HG03103 (cell line): ENCODE data around the gene TMED8.
"Not testable (repeated sequence)": the region's sequence is repeated elsewhere in the genome, so short reads cannot be mapped to it uniquely, and the experiment has no call there.

Source experiments
- ATAC-seq: cut with Tn5 transposase; IDR thresholded peaks from one replicate; pipeline ENCODE4 v1.9.1; 2021; ENCODE audit warnings: low read depth; ENCODE audit not compliant: unreplicated experiment

TMED8 gene

DNA sequence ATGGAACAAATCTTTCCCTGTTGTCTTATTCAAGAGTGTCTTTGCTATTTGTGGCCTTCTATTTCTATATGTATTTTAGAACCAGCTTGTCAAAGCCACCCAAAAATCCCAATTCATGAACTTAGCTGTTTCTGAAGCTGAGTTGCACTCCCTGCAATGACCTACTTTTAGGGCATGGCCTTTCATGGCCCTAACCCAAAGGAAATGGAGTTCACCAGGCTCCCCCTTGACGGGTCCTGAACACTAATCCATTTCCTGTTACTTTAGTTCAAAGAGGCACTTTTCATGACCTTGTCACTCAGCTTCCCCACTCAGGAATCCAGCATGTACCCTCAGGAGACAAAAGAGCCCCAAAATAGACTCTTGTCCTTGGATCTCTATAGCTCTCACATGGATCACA lies 7.6 kb downstream of the TMED8 start:
- ATAC-seq, result no peak

DNA sequence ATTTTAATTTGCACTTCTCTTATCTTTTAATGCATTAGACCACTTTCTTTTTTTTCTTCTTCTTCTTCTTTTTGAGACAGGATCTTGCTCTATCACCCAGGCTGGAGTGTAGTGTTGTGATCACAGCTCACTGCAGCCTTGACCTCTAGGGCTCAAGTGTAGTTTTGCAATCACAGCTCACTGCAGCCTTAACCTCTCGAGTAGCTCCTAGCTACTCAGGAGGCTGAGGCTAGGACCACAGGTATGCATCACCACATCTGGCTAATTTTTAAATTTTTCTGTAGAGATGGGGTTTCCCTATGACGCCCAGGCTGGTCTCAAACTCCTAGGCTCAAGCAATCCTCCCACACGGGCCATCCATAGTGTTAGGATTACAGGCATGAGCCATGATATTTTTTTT lies 12.7 kb downstream of the TMED8 start:
- no peak for ATAC-seq

DNA sequence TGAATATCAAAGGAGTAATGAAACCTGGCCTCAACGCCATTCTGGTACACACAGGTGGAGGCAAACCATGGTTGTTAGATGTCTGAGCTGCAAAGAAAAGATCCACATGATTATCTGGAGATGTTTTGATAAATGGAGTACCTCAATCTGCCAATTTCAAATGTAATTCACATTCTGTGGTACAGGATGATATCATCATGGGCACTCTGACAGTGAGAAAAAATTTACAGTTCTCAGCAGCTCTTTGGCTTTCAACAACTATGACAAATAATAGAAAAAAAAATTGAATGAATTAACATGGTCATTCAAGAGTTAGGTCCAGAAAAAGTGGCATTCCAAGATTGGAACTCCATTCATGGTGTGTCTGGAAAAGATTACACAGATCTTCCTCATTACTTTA lies 17.3 kb downstream of the TMED8 start:
- no peak for ATAC-seq

DNA sequence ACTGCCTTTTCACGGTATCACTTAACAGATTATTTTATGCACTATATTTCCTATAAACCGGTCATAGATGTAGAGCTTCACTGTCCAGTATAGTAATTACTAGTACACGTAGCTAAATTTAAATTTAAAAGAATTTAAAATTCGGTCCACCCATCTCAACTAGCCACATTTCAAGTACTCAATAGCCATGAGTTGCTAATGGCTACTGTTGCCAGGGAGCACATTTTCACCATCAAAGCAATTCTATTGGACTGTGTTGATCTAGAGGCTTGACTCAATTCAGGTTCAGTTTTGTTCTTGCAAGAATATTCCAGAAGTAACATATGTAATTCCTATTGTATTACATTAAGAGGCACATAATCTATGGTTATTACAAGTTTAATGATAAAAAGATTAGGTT lies 20.0 kb downstream of the TMED8 start:
- no peak for ATAC-seq

DNA sequence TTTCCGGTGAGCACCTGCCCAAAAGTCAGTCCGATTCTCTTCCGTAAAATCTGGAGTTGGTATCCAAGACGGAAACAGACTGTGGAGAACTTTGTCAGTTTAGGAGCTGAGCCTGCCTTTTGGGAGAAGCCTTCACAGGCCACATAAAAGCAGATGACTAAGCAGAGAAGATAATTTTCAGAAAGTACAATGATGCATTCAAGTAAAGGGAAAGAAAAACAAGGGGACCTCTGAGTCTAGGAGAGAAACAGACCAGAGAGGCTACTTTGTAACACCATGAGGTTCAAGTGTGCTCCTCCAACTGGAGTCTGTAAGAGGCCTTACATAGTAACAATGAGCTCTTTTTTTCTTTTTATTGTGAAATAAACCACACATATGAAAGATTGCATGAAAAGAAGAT lies 21.1 kb downstream of the TMED8 start:
- no peak for ATAC-seq

DNA sequence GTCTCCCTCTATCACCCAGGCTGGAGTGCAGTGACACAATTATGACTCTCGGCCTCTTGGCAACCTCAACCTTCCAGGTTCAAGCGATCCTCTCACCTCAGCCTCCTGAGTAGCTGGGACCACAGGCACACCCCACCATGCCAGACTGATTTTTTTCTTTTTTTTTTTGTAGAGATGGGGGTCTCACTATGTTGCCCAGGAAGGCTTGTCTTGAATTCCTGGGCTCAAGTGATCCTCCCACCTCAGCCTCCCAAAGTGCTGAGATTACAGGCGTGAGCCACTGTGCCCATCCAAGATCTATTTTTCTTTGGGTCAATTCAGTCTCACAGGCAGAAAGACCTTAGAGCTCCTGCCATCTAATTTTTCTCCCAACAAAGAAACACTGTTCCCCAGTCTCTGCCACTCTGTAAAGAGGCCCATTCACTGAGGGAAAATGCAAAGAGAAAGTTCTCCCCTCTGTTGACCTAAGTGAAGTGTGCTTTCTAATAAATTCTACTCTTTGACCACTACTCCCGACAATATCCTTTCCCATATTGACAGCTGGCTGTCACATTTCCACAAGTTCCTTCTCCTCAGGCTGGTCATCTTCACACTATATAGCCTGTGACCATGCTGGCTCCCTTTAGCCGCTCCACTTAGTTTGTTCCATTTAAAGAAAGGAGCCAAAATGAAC lies 23.3 kb downstream of the TMED8 start:
- ATAC-seq, result no peak

DNA sequence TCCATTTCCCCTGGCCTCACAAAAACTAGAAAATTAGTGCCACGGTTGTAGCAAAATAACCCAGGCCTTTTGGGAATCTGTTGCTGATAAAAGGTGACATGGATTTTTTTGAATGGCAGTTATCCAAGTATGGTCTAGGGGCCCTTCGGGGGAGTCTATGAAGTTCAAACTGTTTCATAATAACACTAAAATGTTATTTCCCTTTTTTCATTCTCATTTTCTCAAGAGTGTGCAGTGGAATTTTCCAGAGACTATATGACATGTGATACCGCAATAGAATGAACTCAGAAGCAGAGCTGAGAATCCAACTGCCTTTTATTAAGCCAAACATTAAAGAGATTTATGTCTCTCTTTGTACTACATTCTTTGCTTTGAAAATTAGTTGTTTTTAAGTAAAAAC lies 29.1 kb downstream of the TMED8 start:
- ATAC-seq, result no peak

DNA sequence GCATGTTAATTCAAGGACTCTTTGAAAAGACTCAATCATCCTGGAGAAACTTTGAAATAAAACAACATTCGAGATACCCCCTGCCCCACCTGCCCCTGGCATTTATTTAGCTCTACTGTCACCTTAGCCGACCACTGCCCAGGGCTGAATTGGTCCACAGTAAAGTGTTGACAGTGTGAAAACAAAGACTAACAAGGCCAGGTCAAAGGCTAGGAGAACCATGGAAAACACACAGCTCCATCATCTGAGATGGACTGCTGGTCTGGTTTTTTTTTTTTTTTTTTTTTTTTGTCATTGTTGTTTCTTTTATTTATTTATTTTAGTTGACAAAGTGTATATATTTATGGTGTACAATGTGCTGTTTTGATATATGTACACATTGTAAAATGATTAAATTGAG lies 30.4 kb downstream of the TMED8 start:
- no peak for ATAC-seq

DNA sequence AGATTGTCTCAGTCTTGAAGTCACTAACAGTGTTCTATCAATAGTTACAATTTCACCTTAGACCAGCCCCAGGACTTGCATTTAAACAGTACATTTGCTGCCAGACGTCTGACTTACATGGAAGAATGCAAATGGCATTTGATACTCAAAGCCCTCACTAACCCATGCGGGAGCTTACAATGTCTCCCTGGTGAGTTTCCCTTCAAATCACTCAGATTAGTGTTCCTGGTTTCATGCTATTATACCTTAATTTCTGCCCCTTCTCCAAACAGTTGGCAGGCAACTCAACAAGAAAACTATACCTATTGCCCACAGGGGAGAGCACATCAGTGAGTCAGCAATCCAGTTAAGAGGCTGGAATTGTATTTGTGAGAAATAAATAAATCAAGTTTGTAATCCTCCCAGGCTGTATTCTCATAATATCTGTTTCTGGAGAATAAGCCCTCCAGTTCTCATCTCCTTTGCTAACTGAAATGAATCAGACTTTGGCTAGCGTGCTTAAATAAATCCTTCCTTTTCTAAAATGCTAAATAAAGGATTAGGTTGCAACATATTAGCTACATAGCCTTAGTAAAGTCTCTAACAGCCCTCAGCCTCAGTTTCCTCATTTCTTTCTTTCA lies 32.4 kb downstream of the TMED8 start:
- ATAC-seq, result no peak

DNA sequence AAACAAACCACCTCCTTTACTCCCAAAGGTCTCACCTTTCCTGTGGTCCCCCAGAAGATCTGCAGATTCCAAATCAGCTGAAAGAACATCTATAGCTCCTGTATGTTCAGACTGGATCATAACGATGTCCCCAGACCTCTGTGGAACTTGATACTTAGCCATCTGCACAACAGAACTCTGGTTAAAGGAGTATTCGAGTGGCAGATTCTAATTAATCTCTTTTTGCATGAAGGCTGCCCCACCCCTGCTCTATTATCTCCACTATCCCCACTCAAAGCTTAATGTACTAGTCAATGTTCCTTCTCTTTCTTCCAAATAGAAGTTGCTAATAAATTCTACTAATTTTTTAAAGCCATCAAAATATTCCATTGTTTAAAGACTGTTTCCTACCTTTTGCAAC lies 33.2 kb downstream of the TMED8 start:
- no peak for ATAC-seq

DNA sequence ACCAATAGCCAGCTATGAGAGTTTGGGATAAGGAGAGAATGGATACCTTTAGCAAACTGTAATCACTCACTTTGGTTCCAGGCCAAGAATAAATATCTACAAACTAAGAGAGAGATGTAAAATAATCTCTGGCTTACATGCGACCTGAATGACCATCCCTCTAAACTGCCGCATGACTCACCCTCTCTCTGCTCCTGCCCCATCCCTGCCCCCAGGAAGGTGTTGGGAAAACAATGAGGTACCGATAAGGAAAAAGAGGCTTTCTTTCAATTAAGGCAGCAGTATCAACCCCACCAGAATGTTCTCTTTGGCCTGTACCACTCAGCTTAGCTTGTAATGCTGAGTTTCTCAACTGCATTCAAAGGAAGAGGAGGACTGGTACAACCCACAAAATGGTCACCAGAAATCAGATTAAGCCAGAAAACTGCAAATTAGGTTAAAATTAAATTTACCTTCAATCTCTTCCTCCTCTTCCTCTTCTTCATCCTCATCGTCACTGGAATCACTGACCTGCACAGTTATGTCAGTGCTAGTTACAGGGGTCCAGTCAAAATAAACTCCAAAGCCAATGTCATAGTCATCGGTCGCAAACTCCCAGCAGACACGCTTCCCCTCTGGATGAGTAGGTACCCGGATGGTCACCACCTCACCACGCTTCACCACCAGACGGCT lies 34.0 kb downstream of the TMED8 start:
- no peak for ATAC-seq

DNA sequence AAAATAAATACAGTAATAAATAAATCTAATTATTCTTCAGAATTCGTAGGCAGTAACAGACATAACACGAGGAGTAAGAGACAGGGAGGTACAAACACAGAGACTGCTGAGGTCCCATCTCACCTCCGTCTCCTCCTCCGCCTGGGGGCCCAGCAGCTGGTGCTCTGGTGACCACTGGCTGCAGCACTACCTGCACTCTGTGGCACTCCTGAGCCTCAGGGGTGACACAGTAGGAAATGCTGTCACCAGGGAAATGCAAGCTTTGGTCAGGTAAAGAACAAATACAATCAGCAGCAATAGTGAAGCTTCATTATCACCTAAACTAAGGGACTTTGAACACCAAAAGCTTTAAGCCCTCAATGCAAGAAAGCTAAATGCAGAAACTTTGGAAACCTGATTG lies 36.5 kb downstream of the TMED8 start:
- no peak for ATAC-seq

DNA sequence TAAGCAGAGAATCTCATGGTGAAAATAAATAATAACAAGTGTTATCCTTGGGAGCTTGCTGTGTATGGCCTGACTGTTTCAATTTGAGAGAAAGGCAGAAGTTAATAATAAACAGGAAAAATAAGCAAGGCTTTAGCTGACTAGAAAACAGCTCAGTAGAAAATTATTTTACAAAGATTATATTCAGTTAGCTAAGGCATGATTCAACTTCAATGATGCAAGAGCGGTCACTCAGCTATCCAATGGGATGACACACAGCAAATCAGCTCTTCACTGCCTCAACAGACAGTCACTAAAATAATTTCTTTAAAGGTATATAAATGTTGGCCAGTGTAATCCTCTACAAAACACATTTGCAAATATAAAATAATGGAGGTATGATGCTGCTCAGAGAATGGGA lies 37.5 kb downstream of the TMED8 start:
- ATAC-seq, result no peak

DNA sequence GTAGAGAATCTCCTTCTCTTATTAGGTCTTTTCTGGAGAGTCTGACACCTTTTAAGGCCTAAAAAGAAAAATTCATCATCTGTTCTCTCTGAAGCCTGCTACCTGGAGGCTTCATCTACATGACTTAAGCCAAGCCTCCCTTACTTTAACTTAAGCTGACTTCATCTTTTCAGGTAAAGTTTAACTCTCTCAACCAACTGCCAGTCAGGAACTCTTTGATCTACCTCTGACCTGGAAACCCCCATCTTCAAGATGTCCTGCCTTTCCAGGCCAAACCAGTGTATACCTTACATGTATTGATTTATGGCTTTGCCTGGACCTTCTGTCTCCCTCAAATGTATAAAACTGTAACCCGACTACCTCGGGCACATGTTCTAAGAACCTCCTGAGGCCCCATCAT lies 38.6 kb downstream of the TMED8 start:
- ATAC-seq, result no peak

DNA sequence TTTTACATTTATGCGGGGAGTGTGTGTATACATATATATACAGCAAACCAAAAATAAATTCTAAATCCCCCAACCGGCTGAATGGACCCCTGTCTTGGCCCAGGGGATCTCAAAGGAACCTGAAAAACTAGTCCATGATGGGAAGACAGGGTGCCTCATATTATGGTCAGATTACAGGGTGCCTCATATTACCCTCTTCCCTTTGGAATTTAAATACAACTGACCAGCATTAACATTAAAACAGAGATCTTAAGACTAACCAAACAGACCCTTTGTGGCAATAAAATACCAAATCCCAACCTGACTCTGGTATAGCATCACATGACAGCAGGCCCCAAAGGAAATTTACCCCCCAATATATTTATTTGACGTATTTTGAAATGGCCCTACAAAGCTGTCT lies 39.0 kb downstream of the TMED8 start:
- no peak for ATAC-seq

DNA sequence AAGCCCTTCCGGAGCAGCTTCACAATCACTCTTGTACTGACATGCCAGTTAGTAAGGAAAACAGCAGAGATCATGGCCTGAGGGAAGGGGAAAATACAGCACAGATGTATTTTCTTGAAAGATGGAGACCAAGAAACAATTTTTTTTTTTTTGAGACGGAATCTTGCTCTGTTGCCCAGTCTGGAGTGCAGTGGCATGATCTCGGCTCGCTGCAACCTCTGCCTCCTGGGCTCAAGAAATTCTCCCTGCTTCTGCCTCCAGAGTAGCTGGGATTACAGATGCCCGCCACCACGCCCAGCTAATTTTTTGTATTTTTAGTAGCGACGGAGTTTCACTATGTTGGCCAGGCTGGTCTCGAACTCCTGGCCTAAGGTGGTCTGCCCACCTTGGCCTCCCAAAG lies 39.6 kb downstream of the TMED8 start:
- not testable (repeated sequence) for ATAC-seq

DNA sequence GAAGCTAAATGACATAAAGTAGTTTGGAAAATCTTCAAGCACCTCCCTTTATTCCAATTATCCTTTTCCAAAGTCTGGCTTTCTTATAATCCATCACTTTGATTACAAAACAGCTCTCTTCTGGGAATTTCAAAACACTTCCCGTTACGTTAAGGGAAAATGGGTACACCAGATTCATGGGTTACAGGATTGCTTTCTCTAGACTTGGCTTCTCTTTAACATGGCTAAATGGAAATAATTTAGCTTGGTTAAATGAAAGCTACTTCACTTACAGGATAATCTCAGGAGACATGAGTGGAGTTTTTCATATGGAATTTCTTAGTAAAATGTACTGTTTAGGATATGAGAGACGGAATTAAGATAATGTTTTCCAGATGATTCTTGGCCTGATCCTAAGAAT lies 41.3 kb downstream of the TMED8 start:
- no peak for ATAC-seq

DNA sequence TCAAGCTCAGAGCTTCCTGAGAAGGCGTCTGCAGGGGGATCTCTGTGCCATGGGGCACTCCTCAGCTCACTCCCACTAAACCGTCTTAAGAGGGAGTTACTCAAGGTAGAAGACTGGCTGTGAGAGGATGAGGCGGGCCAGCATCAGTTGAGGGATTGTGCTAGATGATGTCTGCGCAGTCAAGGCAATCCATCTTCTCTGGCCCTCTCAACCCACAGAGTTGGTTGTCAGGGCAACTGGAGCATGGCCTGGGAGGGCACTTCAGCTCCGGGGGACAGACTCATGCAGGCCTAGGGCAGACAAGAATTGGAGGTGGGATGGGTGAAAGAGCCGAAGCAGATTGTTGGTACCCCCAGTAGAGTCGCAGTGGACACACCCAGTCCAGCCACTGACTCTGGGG lies 47.0 kb downstream of the TMED8 start:
- no peak for ATAC-seq

DNA sequence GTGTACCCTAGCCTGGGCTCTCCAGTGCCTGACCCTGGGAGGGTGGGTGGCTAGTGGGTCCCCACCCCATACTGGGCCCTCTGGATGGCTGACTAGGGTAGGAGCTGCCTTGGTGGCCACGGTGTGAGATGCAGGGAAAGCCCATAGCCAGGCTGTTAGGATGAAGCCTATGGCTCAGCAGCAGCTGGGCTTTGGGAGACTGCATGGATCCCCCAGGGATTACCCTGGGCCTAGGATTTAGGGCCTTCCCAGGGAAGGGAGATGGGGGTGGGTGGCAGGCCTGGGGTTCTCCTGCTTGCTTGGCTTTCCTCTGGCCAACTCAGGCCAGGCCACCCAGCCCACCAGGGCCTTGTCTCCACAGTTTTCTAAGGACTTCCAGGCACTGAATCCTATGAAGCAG lies 49.8 kb downstream of the TMED8 start:
- no peak for ATAC-seq

DNA sequence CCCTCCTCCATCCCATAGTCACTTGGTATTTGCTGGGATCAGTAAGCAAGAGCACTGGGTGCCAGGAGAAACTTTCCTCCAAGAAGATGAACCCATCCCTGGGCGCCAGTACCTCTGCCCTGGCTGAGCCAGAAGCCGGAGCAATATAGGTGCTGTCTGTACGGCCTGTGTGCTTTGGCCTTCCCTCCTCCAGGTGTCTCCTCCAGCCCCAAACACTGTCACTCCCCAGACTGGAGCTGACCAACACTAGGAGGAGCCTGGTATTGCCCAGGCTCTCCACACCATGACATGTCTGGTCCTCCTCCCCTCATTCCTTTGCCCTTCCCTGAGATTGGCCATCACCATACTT lies 51.2 kb downstream of the TMED8 start:
- ATAC-seq, result no peak

DNA sequence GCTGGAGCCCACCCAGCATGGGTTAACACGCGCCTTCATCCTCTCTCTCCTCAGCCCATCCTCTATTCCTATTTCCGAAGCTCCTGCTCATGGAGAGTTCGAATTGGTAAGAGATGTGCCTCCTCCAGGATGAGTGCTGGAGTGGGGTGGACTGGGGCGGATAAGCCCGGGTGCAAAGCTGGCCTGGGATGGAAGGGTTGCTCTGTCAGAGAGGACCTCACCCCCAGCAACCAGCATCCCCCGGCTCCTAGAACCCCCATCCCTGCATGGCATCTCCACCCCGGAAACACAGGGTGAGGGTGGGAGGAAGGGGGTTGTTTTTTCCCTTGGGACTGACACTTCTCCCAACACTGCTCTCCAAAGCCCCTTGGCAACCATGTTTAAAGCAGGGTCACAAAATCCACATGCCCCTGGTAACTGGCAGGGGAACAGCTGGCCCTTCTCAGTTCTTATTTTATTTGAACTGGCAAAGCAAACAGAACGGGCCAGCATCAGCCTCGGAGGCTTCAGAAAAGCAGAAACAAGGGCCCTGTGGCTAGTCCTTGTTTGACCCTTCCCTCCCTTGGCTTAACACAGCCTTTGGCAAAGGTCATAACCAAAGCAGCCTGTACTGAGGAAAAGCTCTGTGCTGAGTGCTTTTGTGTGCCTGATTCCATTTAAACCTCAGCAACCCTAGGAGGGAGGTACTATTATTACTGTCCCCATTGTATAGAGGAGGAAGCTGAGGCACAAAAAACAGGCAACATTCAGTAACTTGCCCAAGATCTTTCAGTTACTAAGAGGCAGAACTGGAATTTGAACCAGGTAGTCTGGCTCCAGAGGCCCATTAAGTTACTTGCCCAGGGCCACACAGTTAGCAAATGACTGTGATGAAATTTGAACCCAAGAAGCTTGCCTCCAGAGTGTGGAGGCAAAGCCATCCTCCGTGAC lies 51.8 kb downstream of the TMED8 start:
- ATAC-seq, result no peak
